ENCODE data around the gene MITF.

DNA sequence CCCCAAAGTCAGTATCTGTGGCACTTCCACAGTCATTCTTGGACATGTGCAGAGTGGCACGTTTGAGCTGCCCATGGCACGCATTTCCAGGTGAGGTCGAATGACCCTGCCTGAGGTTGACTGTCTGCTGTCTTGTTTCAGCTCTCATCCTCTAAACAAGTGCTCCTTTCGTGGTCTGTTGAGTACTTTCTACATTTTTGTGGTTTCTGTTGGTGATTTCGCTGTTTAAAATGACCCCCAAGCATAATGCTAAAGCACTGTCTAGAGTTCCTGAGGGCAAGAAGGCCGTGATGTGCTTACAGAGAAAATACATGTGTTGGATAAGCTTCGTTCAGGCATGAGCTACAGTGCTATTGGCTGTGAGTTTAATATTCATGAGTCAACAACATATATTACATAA is 220.3 kb downstream of the MITF start:
- TF ChIP-seq POLR2A (IDR thresholded peaks at IDR 0.05; ENCODE audit: low read depth, low read length) (no peak), TAF1 (IDR thresholded peaks at IDR 0.05; ENCODE audit: borderline replicate concordance, low read depth, low read length) (no peak), POLR2AphosphoS5 (IDR thresholded peaks at IDR 0.05; ENCODE audit: low read depth, low read length) (no peak)
